GM20000 (cell line): ENCODE measurements around the gene HTRA2.
A peak's percentile ranks its signal among the peaks of the same experiment; 100 is the strongest.
"Not testable (repeated sequence)": the region's sequence is repeated elsewhere in the genome, so short reads cannot be mapped to it uniquely, and the experiment has no call there.

Source experiments
- DNase-seq: peaks from one replicate; pipeline ENCODE4 v3.0.0; 2012; ENCODE audit warnings: low spot score
- TF ChIP-seq, protein P1 (sequence below): IDR thresholded peaks from 2 replicates; pipeline ENCODE4 v1.5.1; 2012; ENCODE audit warnings: mild to moderate bottlenecking, control low read depth; ENCODE audit errors: extremely low read depth, missing control alignments

HTRA2 gene

DNA sequence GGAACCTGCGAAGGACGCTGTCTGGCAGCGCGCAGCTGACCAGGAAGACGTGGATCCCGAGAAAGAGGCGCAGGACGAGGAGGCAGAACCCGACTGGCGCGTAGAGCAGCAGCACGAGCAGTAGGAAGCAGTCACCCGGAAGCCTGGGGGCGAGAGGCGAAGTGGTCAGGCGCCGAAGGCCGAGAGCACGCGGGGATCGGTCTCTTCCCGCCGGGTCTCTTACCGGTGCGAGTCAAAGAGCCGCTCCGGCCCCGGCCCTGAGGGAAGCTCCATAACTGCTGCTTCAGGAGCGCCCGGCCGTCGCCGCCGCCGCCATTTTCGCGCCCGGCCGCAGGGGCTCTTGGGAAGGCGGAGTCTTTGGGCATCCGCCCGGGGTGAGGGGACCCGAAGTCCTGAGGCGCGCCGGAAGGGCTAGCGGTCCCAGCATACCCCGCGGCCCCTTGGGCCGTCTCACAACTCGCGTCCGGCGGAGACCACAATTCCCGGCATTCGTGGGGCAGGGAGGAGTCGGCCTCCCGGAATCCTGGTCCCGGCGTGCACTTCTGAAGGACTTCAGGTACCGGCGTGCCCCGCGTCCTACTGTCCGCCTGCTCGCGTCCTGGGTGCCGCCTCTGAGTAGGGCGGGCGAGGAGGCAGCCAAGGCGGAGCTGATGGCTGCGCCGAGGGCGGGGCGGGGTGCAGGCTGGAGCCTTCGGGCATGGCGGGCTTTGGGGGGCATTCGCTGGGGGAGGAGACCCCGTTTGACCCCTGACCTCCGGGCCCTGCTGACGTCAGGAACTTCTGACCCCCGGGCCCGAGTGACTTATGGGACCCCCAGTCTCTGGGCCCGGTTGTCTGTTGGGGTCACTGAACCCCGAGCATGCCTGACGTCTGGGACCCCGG is at the start of gene HTRA2, which contains the start of gene AUP1:
HTRA2 (plus strand) TSS at position 577 of the 882 bp plus-strand sequence; CDS start at position 651, 74 bp downstream.
AUP1 (minus strand) TSS at position 350 of the 882 bp plus-strand sequence; CDS start at position 273, 77 bp downstream.
- TF ChIP-seq, protein P1, sequence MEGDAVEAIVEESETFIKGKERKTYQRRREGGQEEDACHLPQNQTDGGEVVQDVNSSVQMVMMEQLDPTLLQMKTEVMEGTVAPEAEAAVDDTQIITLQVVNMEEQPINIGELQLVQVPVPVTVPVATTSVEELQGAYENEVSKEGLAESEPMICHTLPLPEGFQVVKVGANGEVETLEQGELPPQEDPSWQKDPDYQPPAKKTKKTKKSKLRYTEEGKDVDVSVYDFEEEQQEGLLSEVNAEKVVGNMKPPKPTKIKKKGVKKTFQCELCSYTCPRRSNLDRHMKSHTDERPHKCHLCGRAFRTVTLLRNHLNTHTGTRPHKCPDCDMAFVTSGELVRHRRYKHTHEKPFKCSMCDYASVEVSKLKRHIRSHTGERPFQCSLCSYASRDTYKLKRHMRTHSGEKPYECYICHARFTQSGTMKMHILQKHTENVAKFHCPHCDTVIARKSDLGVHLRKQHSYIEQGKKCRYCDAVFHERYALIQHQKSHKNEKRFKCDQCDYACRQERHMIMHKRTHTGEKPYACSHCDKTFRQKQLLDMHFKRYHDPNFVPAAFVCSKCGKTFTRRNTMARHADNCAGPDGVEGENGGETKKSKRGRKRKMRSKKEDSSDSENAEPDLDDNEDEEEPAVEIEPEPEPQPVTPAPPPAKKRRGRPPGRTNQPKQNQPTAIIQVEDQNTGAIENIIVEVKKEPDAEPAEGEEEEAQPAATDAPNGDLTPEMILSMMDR, result no peak
- DNase-seq, result peak; percentile 97

DNA sequence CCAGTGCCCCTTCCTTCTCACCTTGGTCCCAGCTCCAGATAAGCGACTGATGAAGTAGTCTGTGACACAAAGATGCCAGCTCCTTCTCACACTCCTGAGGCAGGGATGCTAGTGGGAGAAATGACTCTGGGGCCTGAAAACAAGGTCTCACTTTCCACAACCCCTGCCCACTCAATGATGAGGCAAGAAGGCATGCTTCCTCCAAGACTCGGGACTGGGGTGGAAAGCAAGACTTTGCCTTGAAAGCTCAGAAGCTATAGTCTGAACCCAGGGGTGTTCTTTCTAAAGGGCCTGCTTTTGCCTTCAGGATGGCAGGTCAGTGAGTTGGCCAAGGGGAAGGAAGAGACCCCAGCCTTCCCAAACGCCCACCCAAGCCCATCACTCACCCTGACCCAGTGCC is 48.3 kb upstream of the HTRA2 start:
- TF ChIP-seq, protein P1, result no peak

DNA sequence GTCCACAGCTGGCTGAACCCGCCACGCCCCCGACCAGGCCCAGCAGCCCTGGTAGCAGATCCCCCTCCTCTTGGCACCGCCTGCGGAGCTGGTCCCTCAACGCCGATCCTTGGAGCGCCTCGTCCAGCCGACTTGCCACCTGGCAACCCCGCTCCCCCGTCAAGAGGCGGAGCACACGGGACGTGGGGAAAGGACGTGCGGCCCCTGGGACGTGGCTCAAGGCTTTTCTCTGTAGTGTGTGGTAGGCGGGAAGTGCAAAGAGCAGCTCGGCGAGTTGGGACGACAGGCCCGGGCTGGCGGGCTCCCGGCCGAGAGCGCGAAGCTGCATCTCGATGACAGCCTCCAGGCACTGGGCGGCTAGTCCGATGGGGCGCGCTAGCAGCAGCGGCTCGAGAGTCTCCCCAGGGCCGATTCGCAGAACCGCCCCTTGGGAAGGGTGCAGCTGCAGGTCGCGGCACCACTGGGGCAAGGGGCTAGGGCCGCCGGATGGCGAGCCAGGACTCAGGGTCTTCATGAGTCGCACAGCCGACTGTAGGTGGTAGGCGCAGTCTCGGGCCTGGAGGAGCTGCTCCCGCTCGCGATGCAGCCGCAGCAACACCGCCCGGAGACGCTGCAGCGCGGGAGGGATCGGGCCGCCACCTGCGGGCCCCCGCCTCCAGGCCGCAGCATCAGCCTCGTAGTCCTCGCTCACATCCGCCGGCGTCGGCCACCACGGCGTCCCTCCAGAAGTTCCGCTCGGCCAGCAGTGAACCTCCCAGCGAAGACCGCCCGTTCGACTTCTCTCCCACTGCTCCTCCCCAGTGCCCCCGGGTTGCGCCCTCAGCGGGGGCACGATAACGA is 47.6 kb upstream of the HTRA2 start:
- peak; percentile 66 for DNase-seq
- TF ChIP-seq, protein P1, result no peak

More for the DNA sequence above, 48.3 kb upstream of the HTRA2 start:
- DNase-seq, result no peak

DNA sequence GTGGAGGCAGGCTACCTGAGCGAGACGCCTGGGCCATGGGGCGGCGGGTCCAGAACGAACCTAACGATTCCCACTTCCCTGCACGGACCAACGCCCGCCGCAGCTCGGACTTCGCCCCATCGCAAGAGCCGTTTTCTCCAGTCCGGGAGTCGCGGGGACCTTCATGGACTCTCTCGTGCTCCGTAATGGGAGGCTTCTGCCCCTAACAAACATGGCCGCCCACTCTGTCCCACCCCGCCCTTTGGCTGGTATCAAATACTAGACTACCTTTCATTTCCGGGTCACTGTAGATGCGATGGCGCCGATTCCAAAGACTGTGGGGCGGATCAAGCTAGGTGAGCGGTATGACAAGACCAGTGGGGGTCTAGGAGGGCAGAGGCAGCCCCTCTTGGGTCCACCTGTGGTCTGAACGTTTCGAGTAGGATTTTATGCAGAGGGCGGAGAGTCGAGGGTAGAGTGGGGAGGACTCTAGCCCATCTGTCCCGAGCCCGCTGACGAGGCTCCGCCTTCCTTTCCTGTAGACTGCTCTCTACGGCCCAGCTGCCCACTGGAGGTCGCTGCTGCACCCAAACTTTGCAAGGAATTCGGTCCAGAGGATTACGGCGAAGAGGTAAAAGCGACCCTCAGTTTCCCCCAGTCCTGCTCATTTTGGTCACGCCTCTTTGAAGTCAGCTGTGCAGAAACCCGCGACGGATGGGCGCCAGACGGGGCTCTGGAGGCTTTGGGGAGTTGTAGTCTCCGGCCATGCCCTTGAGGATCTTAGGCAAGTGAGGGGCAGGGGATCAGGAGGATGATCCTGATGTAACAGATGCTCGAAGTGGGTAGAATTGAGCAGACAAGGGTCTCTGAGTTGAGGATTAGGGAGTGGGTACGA is 46.7 kb upstream of the HTRA2 start, which contains the start of the genes CCDC142 and TTC31:
CCDC142 (minus strand) TSS at position 198 of the 874 bp plus-strand sequence; CDS start at position 37, 161 bp downstream.
TTC31 (plus strand) TSS at position 281 of the 874 bp plus-strand sequence; CDS start at position 296, 15 bp downstream.
- DNase-seq, result peak; percentile 93
- TF ChIP-seq, protein P1, result peak; percentile 86

DNA sequence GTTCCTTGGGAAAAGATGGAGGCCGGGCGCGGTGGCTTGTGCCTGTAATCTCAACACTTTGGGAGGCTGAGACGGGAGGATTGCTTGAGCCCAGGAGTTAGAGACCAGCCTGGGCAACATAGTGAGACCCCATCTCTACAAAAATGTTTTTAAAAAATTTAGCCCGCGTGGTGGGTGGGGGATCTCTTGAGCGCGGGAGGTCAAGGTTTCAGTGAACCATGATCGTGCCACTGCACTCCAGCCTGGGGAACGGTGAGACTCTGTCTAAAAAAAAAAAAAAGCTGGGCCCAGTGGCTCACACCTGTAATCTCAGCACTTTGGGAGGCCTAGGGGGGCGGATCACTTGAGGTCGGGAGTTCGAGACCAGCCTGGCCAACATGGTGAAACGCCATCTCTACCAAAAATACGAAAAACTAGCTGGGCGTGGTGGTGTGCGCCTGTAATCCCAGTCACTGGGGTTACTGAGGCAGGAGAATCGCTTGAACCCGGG is 46.0 kb upstream of the HTRA2 start:
- DNase-seq, result not testable (repeated sequence)

DNA sequence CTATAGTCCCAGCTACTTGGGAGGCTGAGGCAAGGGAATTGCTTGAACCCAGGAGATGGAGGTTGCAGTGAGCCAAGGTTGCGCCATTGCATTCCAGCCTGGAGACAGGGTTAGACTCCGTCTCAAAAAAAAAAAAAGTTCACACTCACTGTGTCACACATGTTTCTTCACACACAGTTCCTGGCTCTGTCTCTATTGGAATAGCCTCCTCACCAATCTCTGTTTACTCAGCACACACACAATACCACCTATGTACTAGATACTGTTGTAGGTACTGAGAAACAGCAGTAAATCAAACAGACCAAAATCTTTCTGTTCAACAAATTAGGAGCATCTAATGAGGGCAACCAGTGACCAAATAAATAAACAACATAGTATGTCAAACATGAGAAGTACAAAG is 43.6 kb upstream of the HTRA2 start:
- DNase-seq, result no peak
- TF ChIP-seq, protein P1, result no peak
